ENCODE data around the gene PAOX.

PAOX gene

GRCh38 chr10:133394064-133394663 is 15.1 kb downstream of the PAOX start, which contains the start of gene MTG1:
MTG1 (plus strand) TSS chr10:133394157; CDS start chr10:133394221, 64 bp downstream.
- peak; percentile 63 for DNase-seq (ENCODE audit: extremely low read depth, low read depth)
- peak within 1 kb of the TSS; percentile 93 for H3K4me3 ChIP-seq (replicated peaks; ENCODE audit: low read depth, low read length)
- no peak for TF ChIP-seq CTCF (IDR thresholded peaks at IDR 0.05; ENCODE audit: low read depth, low read length, missing control alignments)

- no peak for DNase-seq (ENCODE audit: extremely low read depth, low read depth)
- H3K4me3 ChIP-seq (replicated peaks; ENCODE audit: low read depth, low read length), result peak overlapping the region; percentile 93
- no peak for TF ChIP-seq CTCF (IDR thresholded peaks at IDR 0.05; ENCODE audit: low read depth, low read length, missing control alignments)
Observed at GRCh38 chr10:133394801-133395221, 15.7 kb downstream of the PAOX start.

- DNase-seq (ENCODE audit: extremely low read depth, low read depth), result no peak
- H3K4me3 ChIP-seq (replicated peaks; ENCODE audit: low read depth, low read length), result no peak overlapping the region
- TF ChIP-seq CTCF (IDR thresholded peaks at IDR 0.05; ENCODE audit: low read depth, low read length, missing control alignments), result no peak
Observed at GRCh38 chr10:133396035-133396624, 17.1 kb downstream of the PAOX start.

- no peak overlapping the region for H3K4me3 ChIP-seq (replicated peaks; ENCODE audit: low read depth, low read length)
- DNase-seq (ENCODE audit: extremely low read depth, low read depth), result no peak
- TF ChIP-seq CTCF (IDR thresholded peaks at IDR 0.05; ENCODE audit: low read depth, low read length, missing control alignments), result no peak
Observed at GRCh38 chr10:133397938-133398337, 18.9 kb downstream of the PAOX start.

- no peak overlapping the region for H3K4me3 ChIP-seq (replicated peaks; ENCODE audit: low read depth, low read length)
- no peak for TF ChIP-seq CTCF (IDR thresholded peaks at IDR 0.05; ENCODE audit: low read depth, low read length, missing control alignments)
- DNase-seq (ENCODE audit: extremely low read depth, low read depth), result no peak
Observed at GRCh38 chr10:133399123-133399601, 20.1 kb downstream of the PAOX start.

- no peak for TF ChIP-seq CTCF (IDR thresholded peaks at IDR 0.05; ENCODE audit: low read depth, low read length, missing control alignments)
- no peak for DNase-seq (ENCODE audit: extremely low read depth, low read depth)
- H3K4me3 ChIP-seq (replicated peaks; ENCODE audit: low read depth, low read length), result no peak overlapping the region
Observed at GRCh38 chr10:133400624-133401424, 21.8 kb downstream of the PAOX start.
